ENCODE results near the gene AP3B1. TPM values are rescaled to one million over a fixed set of nuclear protein-coding genes. Genes with fewer than 3 reads are reported as not detected.

Gene AP3B1
- polyA plus RNA-seq, 1 experiment = 67.0 TPM

- CTCF ChIA-PET = no interaction called here
- Histone ChIP-seq H3K27ac (ENCODE audit: low read depth, low read length) (no peak overlapping the region), H3K27me3 (ENCODE audit: control insufficient read depth, insufficient read depth, low read length) (no peaks in the 10 kb centered on the region), H3K4me3 (ENCODE audit: low read depth, low read length) (no peak overlapping the region), H3K9me3 (ENCODE audit: control insufficient read depth, insufficient read depth, low read length) (no peaks in the 10 kb centered on the region; the same call in 1 of the 2 replicates)
- no peak for TF ChIP-seq CTCF (IDR thresholded peaks at IDR 0.05; ENCODE audit: low read depth, low read length)
- POLR2A ChIA-PET = no interaction called here
- DNase-seq (ENCODE audit: low read depth, low spot score) = no peak
These were observed 301.2 kb downstream of the AP3B1 start for GRCh38 chr5:77993141-77993854.

GRCh38 chr5:77991084-77991483 lies 303.4 kb downstream of the AP3B1 start:
- TF ChIP-seq CTCF (IDR thresholded peaks at IDR 0.05; ENCODE audit: low read depth, low read length) = no peak
- no peaks in the 10 kb centered on the region; the same call in 1 of the 2 replicates for H3K9me3 ChIP-seq (ENCODE audit: control insufficient read depth, insufficient read depth, low read length)
- H3K4me3 ChIP-seq (ENCODE audit: low read depth, low read length) = no peak overlapping the region
- ChIA-PET POLR2A (no interaction called here), CTCF (no interaction called here)
- H3K27me3 ChIP-seq (ENCODE audit: control insufficient read depth, insufficient read depth, low read length) = no peaks in the 10 kb centered on the region
- no peak overlapping the region for H3K27ac ChIP-seq (ENCODE audit: low read depth, low read length)
- DNase-seq (ENCODE audit: low read depth, low spot score) = no peak

- Histone ChIP-seq H3K27me3 (ENCODE audit: control insufficient read depth, insufficient read depth, low read length) (no peaks in the 10 kb centered on the region), H3K9me3 (ENCODE audit: control insufficient read depth, insufficient read depth, low read length) (no peaks in the 10 kb centered on the region; the same call in 1 of the 2 replicates), H3K4me3 (ENCODE audit: low read depth, low read length) (no peak overlapping the region), H3K27ac (ENCODE audit: low read depth, low read length) (no peak overlapping the region)
- no peak for DNase-seq (ENCODE audit: low read depth, low spot score)
- ChIA-PET POLR2A (no interaction called here), CTCF (no interaction called here)
- no peak for TF ChIP-seq CTCF (IDR thresholded peaks at IDR 0.05; ENCODE audit: low read depth, low read length)
These were observed 304.5 kb downstream of the AP3B1 start for GRCh38 chr5:77990020-77990419.

- ChIA-PET CTCF (no interaction called here), POLR2A (no interaction called here)
- Histone ChIP-seq H3K27me3 (ENCODE audit: control insufficient read depth, insufficient read depth, low read length) (peaks cover 6% of the 10 kb centered on the region), H3K4me3 (ENCODE audit: low read depth, low read length) (no peak overlapping the region), H3K9me3 (ENCODE audit: control insufficient read depth, insufficient read depth, low read length) (no peaks in the 10 kb centered on the region; the same call in 1 of the 2 replicates), H3K27ac (ENCODE audit: low read depth, low read length) (no peak overlapping the region)
- no peak for TF ChIP-seq CTCF (IDR thresholded peaks at IDR 0.05; ENCODE audit: low read depth, low read length)
- DNase-seq (ENCODE audit: low read depth, low spot score) = no peak
These were observed 306.5 kb downstream of the AP3B1 start for GRCh38 chr5:77987988-77988387.

- H3K9me3 ChIP-seq (ENCODE audit: control insufficient read depth, insufficient read depth, low read length) = no peaks in the 10 kb centered on the region; the same call in 1 of the 2 replicates
- ChIA-PET CTCF (no interaction called here), POLR2A (no interaction called here)
- H3K4me3 ChIP-seq (ENCODE audit: low read depth, low read length) = no peak overlapping the region
- H3K27me3 ChIP-seq (ENCODE audit: control insufficient read depth, insufficient read depth, low read length) = peaks cover 6% of the 10 kb centered on the region
- no peak overlapping the region for H3K27ac ChIP-seq (ENCODE audit: low read depth, low read length)
- DNase-seq (ENCODE audit: low read depth, low spot score) = no peak
- no peak for TF ChIP-seq CTCF (IDR thresholded peaks at IDR 0.05; ENCODE audit: low read depth, low read length)
These were observed 307.2 kb downstream of the AP3B1 start for GRCh38 chr5:77987331-77987730.

Data from AG04450 (cell line).